Right lobe of liver (tissue), 6 donors: Measurements from ENCODE around the gene GCSAM. TPM values are rescaled to one million over a fixed set of nuclear protein-coding genes. Genes with fewer than 3 reads are reported as not detected.

ENCODE experiments used
- ATAC-seq, 4 donors: fragments of 200-7000 bp; cut with Tn5 transposase; one replicate each; pipeline ENCODE4 v1.9.1; 2020; ENCODE audit warnings: mild to moderate bottlenecking in 4 of 4, moderate library complexity in 4 of 4
- DNase-seq, 3 donors: peaks; one replicate each; pipeline ENCODE4 v3.0.0-alpha.2; 2020
- H3K27ac ChIP-seq, 3 donors: fragments of 200-600 bp; one replicate each; pipeline ENCODE4 v1.8.0; 2022
- H3K27me3 ChIP-seq, 2 donors: fragments of 200-600 bp; one replicate each; pipeline ENCODE4 v1.8.0; 2022
- H3K36me3 ChIP-seq, 4 donors: fragments of 200-600 bp; sonication (generic) in 1 of 4; one replicate each; pipeline versions ENCODE4 v1.5.1 to v1.8.0; 2017 to 2022; ENCODE audit warnings: control low read depth in 1 of 4
- H3K4me1 ChIP-seq, 4 donors: fragments of 200-600 bp; sonication (generic) in 1 of 4; one replicate each; pipeline versions ENCODE4 v1.5.1 to v1.8.0; 2017 to 2022; ENCODE audit warnings: control low read depth in 1 of 4
- H3K4me3 ChIP-seq, 3 donors: fragments of 200-600 bp; one replicate each; pipeline ENCODE4 v1.8.0; 2022
- H3K9me3 ChIP-seq, 4 donors: fragments of 200-600 bp; sonication (generic) in 1 of 4; one replicate each; pipeline versions ENCODE4 v1.5.1 to v1.8.0; 2017 to 2022; ENCODE audit warnings: control low read depth in 1 of 4
- CTCF ChIP-seq, 4 donors: fragments of 200-600 bp in 3 of 4; fragments of 450-650 bp in 1 of 4; IDR thresholded peaks; one replicate each; pipeline versions ENCODE4 v1.5.1 to v1.8.0; 2016 to 2022; ENCODE audit warnings: antibody characterized with exemption in 4 of 4, mild to moderate bottlenecking in 2 of 4
- POLR2A ChIP-seq: fragments of 450-650 bp; IDR thresholded peaks from one replicate; pipeline ENCODE4 v1.6.1; 2017; ENCODE audit warnings: antibody characterized with exemption, mild to moderate bottlenecking
- WGBS: methylation state at CpG from one replicate; pipeline ENCODE4 v1.1.6; 2018; ENCODE audit warnings: low coverage, low lambda C conversion rate; ENCODE audit not compliant: insufficient coverage; ENCODE audit errors: missing lambda C conversion rate; 5-methylcytosine and 5-hydroxymethylcytosine counted together
- intact Hi-C, 2 donors: fragments of 100-400 bp; cut with DNase I; formaldehyde crosslinking; loops; one replicate each; pipeline versions ENCODE4 v1.11.2 to v1.14.1; 2022
- total RNA-seq, 6 experiments: library from RNA; depleted of rRNA in 2 of 6; stranded (reverse); fragments of >200 nt in 2 of 6; fragmentation: NEBNext Ultra II Directional in 3 of 6; extraction: Animal tissue kit (Norgen Biotek cat#: 25700) in 3 of 6; gene quantifications; one replicate each; pipeline versions ENCODE4 v1.1.0 to v1.2.4, GENCODE V29; 2016 to 2023
- donor health status: DM: no; HTN: yes; CAD: no.
- donor health status: DM: no; HTN: no; CAD: no.
- donor health status: DM: no; HTN: no; CAD: no.
- donor health status: DM: no; HTN: yes; CAD: no.
- donor health status: DM: no; HTN: yes; CAD: no.

Gene GCSAM
- total RNA-seq, 6 experiments from 2014 or later, result 0.12 to 0.18 TPM; not detected in 4

GRCh38 chr3:112119962-112120836 is 12.8 kb downstream of the GCSAM start:
- Histone ChIP-seq H3K9me3 (peaks cover 0 to 4% (median 0%) of the 10 kb centered on the region in 4 donors), H3K4me1 (peaks cover 0 to 10% (median 0%) of the 10 kb centered on the region in 4 donors), H3K4me3 (no peak overlapping the region), H3K27ac (no peak overlapping the region), H3K27me3 (no peaks in the 10 kb centered on the region), H3K36me3 (no peaks in the 10 kb centered on the region)
- 29% methylated on average over 9 of the region's 9 CpGs for WGBS
- DNase-seq (no peak), ATAC-seq (no peak)
- TF ChIP-seq CTCF (IDR thresholded peaks at IDR 0.05), result no peak
- no peak for TF ChIP-seq POLR2A
- intact Hi-C loops, result no loop called here

- DNase-seq, result peak in 1 of 3 donors; percentile 25
- Histone ChIP-seq H3K4me3 (no peak overlapping the region), H3K36me3 (no peaks in the 10 kb centered on the region), H3K27ac (no peak overlapping the region), H3K9me3 (peaks cover 0 to 4% (median 0%) of the 10 kb centered on the region in 4 donors), H3K27me3 (no peaks in the 10 kb centered on the region), H3K4me1 (peaks cover 0 to 10% (median 0%) of the 10 kb centered on the region in 4 donors)
- intact Hi-C loops, result no loop called here
- ATAC-seq, result peak; percentile 40 to 76 (median 61)
- TF ChIP-seq CTCF (IDR thresholded peaks at IDR 0.05) (peak in 1 of 4 donors; percentile 2), POLR2A (no peak)
- WGBS, result 68% methylated on average over 4 of the region's 4 CpGs
These were observed 15.0 kb downstream of the GCSAM start for GRCh38 chr3:112117841-112118571.

- Histone ChIP-seq H3K4me1 (peaks cover 0 to 7% (median 0%) of the 10 kb centered on the region in 4 donors), H3K27me3 (no peaks in the 10 kb centered on the region), H3K9me3 (peaks cover 0 to 4% (median 0%) of the 10 kb centered on the region in 4 donors), H3K27ac (no peak overlapping the region), H3K4me3 (no peak overlapping the region), H3K36me3 (no peaks in the 10 kb centered on the region)
- intact Hi-C loops, result no loop called here
- DNase-seq, result no peak
- ATAC-seq, result no peak
- no peak for TF ChIP-seq CTCF (IDR thresholded peaks at IDR 0.05)
- no peak for TF ChIP-seq POLR2A
- 80% methylated on average over 1 of the region's 1 CpG for WGBS
These were observed 15.6 kb downstream of the GCSAM start for GRCh38 chr3:112117415-112117814.

GRCh38 chr3:112116748-112117186 is 16.3 kb downstream of the GCSAM start:
- intact Hi-C loops, result no loop called here
- H3K27ac ChIP-seq, result no peak overlapping the region
- H3K9me3 ChIP-seq, result peaks cover 0 to 4% (median 0%) of the 10 kb centered on the region in 4 donors
- ATAC-seq (peak in 3 of 4 donors; percentile 23 to 45 (median 31)), DNase-seq (no peak)
- H3K4me1 ChIP-seq, result peaks cover 0 to 5% (median 0%) of the 10 kb centered on the region in 4 donors
- H3K27me3 ChIP-seq, result no peaks in the 10 kb centered on the region
- no peak overlapping the region for H3K4me3 ChIP-seq
- no peaks in the 10 kb centered on the region for H3K36me3 ChIP-seq
- WGBS, result 59% methylated on average over 13 of the region's 13 CpGs
- TF ChIP-seq POLR2A (no peak), CTCF (IDR thresholded peaks at IDR 0.05) (no peak)
